Measurements from ENCODE around the gene FKBP7.
A peak's percentile ranks its signal among the peaks of the same experiment; 100 is the strongest.

Gene FKBP7

DNA sequence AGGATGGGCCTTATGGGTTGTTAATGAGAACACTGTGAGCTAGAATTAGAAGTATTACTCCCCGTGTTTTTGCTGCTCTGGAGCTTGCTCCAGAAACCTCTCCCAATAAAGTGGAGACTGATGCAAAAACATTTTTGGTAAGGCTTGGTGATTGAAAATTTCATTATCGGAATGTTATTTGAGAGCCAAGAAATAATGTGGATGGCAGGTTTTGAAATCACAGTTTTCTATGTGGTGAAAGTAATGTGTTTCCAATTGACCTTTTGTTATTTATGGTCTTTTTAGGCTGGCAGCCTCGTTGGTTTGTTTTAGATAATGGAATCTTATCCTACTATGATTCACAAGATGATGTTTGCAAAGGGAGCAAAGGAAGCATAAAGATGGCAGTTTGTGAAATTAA, 7.0 kb upstream of the FKBP7 start:
- no peak for DNase-seq (ENCODE audit: low spot score)

DNA sequence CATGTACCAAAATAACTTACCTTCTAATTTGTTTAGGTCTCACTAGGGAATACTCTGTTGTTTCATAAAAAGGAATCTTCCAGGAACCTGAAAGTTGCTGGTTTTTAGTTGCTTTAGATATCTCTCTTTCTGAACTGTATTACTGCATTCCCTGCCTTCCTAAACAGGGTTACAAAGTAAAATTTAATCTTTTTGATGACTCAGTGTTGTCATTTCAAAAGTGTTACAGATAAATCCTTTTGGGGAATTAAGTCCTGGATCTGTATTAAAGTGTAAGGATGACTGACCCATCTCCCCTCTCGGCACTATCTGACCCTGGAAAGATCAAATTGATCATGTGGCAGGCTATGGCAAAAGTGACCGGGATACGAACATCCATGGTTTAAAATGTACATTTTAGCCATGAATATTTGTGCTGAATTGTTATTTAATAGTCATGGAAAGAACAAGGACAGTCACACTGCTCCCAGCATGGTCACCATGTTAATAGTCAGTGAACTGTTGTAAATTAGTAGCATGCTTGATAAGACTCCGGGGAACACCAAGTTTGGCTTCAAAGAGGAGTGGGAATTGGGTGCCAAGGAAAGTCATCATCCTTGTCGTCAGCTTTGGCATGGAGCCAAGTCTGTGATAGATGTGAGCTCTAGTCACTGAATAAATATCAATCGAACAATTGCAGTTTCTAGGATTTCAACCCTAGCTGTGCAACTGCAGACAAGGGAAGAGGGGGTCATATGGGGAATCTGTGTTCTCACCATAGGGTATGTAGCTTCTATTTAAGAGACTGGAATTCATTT, 6.0 kb upstream of the FKBP7 start:
- peak; percentile 58 for DNase-seq (ENCODE audit: low spot score)

DNA sequence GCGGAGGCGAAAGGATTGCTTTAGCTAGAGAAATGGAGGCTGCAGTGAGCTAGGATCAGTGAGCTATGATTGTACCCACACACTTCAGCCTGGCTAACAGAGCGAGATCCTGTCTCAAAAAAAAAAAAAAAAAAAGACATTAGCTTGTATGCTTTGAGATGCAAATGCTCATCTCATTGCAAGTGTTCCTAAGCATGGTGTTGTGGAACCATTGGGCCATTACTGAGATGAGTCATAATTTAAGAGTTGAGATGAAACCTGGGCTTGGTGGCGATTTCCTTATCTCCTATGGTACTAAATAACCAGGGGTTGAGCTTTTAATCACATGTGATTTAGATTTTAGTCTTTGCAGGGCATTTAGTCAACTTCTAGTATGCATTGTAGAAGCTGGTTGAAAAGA, 4.0 kb upstream of the FKBP7 start:
- peak; percentile 40 for DNase-seq (ENCODE audit: low spot score)

DNA sequence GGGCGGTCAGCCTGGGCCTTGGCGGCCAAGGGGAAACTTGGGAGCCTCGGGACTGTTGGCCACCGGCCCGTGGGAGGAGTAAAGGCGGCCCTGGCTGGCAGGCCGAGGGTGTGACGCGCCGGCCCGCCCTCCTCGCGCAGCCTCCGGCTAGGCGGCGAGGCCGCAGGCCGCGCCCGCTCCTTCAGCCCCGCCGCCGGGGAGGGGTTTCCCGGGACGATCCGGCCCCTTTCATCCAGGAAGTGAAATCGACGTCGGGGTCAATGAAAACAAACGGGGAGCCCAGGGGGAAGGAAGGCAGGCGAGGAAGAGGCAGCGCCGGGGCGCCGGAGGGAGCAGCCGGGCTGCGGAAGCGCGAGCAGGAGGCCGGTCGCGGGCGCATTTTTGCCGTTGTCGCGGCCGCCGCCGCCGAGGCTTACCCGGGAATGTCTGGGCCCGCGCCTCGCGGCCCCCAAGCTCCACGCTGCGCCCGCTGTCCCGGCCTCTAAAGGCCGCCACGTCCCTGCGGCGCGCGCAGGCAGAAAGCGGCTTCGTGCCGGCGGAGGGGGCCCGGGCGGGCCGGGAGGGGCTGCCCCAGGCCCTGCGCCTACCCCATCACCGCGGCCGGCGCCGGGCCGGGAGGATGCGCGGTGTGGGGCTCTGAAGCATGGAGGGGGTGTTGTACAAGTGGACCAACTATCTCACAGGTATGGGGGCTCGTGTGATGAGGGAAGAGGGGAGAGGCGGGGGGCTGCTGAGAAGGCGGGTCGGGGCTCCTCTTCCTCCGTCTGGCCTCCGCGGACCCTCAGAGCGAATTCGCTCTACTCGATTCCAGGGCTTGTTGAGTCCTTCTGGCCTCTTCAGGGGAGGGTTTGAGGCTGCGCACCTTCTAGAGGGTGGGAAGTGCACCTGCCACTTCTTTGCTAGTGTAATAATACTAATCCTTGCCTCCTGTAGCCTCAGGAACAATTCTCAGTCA, 2.1 kb upstream of the FKBP7 start, which contains the start of gene PLEKHA3:
PLEKHA3 (plus strand) TSS at position 231 of the 955 bp plus-strand sequence; CDS start at position 644, 413 bp downstream.
- peak; percentile 84 for DNase-seq (ENCODE audit: low spot score)

DNA sequence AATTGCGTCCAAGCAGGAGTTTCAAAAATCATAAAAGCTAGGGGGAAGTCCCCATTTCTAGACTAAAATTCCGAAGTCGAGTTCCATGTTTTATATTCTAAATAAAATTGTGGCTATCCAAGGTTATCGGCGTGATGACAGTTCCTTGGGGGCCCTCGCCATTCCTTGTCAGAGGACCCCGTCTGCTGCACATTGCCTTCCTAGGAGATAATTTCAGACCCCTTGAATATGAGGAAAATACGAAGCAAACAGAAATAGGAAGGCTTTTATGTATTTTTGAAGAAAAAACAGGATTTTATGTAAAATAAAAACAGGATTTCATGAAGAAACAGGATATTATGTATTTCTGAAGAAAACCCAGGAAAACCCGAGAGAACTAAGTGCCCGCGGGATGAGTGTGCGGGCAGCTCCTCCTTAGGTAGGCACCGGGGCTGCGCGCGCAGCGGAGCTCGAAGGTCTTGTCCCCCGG, 1.4 kb upstream of the FKBP7 start:
- DNase-seq (ENCODE audit: low spot score), result no peak

DNA sequence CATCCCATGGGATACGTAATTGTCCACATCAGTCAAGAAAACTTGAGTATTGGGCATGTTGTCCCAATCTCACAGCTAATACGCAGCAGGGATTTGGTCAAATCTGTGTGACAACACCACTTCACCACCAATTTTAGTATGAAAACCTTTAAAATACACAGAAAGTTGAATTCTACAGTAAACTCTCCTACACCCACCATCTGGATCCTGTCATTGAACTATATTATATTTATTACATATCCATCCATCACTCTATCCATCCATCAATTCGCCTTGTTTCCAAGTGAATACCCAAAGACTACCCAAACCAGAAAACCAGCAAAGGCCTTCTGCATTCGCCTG, 846 bp upstream of the FKBP7 start:
- DNase-seq (ENCODE audit: low spot score), result no peak

DNA sequence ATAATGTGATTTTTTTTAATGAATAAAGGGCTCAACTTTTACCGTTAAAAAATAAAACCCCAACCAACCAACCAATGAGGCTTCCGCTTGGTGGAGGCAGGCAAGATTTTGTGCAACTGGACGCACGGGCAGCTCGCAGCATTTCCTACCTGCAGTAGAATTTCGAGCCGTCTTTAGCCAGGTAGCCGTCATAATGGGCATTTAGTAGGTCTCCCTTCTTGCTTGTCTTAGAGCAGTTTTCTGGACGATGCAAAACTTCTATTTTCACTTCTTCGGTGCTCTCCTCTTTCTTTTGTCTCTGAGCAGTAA, 316 bp downstream of the FKBP7 start:
- DNase-seq (ENCODE audit: low spot score), result no peak

DNA sequence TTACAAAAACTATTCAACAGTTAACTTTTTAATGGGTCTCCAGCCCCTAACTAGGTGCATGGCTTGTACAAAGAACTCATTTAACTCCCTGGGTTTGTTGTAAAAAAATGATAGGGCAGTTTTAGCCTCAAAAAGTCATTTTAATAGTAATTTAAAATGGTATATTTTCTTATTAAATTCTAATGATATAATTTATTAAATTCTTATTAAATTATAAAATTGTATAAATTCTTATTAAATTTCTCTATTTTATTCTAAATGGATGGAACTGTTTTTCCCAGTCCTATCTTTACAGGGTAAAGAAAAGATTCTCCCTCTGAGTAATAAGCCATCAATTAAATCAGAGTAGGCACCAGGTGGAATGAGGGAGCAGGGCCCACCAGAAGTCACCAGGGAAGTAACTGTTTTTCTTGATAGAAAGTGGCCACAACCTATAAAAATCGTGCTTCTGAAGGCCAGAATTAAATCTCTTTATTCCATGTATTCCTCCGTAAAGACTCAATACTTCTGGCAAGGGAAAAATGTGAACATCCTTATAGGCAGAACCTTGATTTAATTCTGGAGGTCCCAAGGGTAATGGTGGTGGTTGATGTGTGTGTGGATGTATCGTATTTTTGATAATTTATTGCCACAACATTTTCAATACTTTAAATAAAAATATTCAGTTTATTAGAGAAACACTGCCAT, 814 bp downstream of the FKBP7 start:
- DNase-seq (ENCODE audit: low spot score), result no peak

DNA sequence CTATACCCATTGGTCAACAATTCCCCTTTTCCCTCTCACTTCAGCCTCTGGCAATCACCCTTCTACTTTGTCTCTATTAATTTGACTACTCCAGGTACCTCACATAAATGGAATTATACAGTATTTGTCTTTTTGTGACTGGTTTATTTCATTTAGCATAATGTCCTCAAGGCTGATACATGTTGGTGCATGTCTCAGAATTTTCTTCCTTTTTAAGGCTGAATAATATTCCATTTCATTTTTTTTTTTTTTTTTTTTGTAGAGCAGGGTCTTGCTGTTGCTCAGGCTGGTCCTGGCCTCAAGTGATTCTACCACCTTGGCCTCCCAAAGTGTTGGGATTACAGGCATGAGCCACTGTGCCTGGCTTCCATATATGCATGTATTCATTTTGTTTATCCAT, 1.9 kb downstream of the FKBP7 start:
- no peak for DNase-seq (ENCODE audit: low spot score)

DNA sequence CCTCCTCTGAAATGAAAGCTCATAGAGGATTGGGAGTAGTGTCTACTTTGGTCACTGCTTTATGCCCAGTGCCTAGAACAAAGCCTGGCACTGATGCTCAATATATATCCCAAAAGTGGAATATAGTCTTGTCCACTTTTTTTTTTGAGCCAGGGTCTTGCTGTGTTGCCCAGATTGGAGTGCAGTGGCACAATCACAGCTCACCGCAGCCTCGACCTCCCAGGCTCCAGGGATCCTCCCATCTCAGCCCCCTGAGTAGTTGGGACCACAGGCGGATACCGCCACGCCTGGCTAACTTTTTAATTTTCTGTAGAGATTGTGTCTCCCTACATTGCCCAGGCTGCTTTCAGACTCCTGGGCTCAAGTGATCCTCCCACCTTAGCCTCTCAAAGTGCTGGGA, 3.8 kb downstream of the FKBP7 start:
- DNase-seq (ENCODE audit: low spot score), result no peak

DNA sequence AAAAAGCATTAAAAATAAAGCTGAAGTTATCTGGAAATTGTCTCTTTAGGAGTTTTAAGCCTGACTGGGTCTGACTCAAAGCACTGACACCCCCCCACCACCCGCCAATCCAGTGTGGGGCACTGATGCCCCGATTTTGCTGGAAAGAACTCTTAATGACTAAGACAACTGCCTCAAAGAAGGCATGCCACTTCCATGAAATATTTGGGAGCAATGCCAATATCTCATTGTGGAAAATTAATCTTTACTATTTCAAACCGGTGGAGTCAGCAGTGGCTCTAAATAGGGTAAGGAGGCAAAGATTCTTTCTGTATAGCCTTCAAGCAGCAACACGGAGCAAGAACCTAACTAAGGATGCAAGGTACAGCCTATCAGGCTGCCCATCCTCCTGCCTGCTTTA, 4.5 kb downstream of the FKBP7 start:
- no peak for DNase-seq (ENCODE audit: low spot score)

DNA sequence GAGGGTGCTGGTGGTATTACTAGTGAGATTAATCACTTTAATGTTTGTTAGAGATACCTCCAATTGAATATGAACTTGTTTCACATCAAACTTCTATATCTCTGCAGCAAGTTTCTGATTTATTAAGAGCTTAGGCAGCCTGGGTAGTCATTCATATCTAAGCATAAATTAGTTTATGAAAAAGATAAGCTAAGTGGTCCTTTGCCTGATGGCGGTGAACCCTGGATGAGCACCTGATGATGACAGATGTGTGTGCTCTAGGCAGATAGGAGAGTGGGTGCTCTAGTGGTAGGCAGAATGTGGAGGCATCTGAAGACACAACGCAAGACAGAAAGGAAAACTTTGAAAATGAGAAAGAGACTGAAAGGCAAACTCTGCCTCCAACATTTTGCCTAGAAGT, 5.0 kb downstream of the FKBP7 start:
- DNase-seq (ENCODE audit: low spot score), result no peak

DNA sequence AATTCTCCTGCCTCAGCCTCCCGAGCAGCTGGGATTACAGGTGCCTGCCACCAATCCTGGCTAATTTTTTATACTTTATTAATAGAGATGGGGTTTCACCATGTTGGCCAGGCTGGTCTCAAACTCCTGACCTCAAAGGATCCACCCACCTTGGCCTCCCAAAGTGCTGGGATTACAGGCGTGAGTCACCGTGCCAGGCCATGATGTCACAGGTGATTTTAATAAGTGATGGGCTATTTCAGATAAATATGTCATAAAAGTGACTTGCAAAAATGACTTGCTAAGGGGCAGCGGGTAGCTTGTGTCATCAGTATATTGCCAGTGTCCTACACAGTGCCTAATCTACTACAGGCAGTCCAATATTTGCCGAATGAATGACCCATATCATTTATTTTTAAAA, 7.1 kb downstream of the FKBP7 start:
- peak; percentile 43 for DNase-seq (ENCODE audit: low spot score)

DNA sequence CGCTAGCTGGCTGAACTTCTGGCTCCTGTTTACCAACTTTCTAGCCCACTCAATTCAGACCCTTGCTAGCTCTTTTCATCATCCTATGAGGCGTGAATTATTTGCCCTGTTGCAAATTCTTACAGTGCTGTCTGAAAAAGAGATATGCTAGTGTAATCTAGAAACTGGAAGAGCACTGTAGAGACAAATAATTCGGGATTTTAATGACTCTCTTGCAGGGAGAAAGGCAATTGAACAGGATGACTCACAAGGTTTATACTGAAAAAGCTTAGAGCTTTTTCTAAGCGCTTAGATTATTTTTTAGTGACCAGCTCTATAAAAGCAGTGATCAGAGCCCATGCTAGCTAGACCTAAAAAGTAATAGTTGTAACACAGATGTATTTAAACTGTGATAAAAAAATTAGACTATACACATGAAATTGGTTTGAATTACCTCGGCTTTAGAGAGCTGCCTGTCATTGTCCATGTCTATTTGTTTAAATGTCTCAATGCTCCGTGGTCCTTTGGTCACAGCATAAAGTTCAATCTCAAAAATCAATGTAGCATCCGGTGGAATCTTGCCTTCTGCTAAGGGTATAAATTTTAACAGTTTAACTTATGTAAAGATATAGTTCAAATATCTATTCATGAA, 9.1 kb downstream of the FKBP7 start:
- no peak for DNase-seq (ENCODE audit: low spot score)

DNA sequence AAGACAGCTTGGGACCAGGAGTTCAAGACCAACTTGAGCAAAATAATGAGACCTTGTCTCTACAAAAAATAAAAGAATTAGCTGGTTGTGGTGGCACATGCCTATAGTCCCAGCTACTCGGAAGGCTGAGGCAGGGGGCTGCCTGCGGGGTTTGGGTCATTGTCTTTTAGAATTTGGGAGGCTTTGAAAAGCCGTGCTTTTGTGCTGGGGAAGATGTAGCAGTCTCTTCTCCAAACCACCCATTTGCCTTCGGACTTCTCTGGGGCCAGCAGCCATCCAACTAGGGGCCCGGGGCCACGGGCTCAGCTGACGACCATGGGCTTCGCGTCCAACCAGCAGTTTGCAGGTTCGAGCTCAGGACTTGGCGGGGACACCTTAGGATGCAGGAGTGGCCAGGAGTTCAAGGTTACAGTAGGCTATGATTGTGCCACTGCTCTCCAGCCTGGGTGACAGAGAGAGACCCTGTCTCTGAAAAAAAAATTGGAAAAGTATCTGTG, 21.0 kb downstream of the FKBP7 start:
- DNase-seq (ENCODE audit: low spot score), result no peak

DNA sequence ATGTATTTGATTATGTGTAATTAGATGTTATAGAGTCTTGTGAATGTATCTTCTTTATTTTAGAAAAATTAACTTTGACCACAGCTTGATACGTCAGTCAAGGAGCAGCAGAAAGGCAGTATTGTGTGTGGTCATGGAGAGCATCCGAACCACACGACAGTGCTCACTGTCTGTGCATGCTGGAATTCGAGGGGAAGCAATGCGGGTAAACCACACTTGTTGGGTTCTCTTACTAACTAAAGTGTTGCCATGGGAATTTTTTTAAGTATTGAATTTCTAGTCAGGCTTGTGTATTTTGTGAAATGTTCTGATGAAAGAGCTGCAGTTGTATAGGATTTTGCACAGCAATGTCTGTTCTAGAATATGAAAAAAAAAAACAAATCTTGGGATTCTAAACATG, 22.5 kb downstream of the FKBP7 start:
- no peak for DNase-seq (ENCODE audit: low spot score)

DNA sequence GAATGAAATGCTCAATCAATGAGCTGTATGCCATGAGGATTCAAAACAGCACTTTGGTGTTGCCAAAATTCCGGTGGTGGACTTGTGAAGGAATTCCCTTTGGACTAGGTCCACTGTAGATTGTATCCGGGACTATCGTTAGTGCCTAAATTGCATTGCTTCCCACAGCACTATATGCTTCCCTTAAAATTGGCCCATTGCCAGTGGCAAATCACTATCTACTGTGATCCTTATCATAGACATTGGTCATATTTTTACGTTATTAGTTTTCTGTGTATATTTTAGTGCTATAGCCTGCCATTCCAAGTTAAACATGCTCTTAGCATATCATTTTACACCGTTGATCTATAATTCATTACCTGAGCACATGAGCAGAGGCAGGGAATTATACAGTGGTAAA, 25.5 kb downstream of the FKBP7 start:
- no peak for DNase-seq (ENCODE audit: low spot score)

DNA sequence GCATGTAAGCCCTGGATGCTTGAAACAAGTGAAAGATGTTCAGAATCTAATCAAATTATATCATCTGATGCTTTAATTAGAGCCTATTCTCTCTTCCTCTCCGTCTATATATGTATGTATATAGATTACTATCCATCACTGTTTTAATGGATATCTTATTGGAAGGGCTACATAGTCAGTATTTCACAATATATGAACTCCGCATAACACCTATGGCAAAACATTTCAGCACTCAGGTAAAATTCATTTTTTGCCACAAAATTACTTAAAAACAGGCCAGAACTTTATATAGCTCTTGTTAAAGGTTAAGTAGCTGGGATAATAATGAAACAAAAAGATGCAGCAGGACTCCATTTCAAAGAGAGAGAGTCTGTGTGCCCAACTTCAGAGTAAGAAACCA, 26.1 kb downstream of the FKBP7 start:
- DNase-seq (ENCODE audit: low spot score), result no peak

DNA sequence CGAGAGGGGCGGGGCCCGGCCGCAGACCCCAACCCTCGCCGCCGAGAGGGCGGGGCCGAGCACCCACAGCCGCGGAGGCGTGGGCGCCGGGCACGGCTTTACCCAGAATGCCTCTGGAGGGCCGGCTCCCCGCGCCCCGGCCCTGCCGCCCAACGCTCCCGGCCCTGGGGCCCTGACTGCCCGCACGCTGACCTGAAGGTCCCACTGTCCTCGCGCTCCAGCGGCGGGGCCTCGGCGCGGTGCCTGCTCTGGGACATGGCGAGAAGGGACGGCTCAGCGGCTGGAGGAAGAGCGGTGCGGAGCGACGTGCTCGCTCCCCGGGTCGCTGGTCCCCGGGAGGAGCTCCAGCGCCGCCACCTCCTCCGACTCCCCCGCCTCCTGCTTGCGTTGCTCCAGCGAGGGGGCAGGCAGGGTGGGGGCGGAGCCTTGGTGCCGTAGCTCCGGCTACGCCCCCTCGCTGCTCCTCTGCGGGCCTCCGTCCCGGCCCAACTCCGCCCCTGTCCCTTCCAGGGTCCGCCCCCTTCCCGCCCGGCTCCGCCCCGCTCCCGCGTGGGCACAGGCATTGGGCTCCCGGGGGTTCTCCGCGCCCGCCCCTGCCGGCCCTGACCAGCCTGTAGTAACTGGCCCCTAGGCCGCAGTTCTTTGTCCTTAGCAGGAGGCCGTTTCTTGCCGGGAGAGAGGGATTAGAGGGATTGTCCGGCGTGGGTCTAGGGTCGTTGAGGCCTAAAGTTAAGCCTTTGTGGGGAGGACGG, 27.4 kb downstream of the FKBP7 start, which contains the start of the genes PJVK and PRKRA:
PJVK (plus strand) TSS at position 605 of the 752 bp plus-strand sequence. CDS start 2,032 bp downstream, outside the sequence.
PRKRA (minus strand) TSS at position 402 of the 752 bp plus-strand sequence; CDS start at position 257, 145 bp downstream.
- DNase-seq (ENCODE audit: low spot score), result peak; percentile 93

DNA sequence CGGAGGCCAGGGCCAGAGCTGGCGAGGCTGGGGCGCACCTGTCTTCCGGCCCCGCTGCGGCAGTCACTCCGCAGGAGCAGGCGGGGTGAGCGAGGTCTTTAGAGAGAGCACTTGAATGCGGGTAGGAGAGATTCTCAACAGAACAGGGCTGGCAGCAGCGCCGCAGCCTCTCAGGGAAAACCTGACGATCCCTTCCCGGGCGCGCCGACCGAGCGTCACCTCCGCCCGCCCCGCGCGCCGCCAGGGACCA, 28.0 kb downstream of the FKBP7 start:
- no peak for DNase-seq (ENCODE audit: low spot score)

All from hematopoietic multipotent progenitor cell treated with erythropoietin and hydrocortisone succinate and interleukin-3 and kit ligand, for 17 days (in vitro differentiated cells).